ENCODE data around the gene OR6C70. TPM values are rescaled to one million over a fixed set of nuclear protein-coding genes. Genes with fewer than 3 reads are reported as not detected.
"Not testable (repeated sequence)": the region's sequence is repeated elsewhere in the genome, so short reads cannot be mapped to it uniquely, and the experiment has no call there.

Gene OR6C70
- total and polyA plus RNA-seq, 2 donors = not detected

GRCh38 chr12:55479136-55479535 is 9.2 kb upstream of the OR6C70 start:
- WGBS = 92% methylated on average over 29 of the region's 29 CpGs
- H3K9me3 ChIP-seq (ENCODE audit: control insufficient read depth in 2 of 2, insufficient read depth in 1 of 2, low read length in 1 of 2); H3K4me1 ChIP-seq (ENCODE audit: control insufficient read depth in 2 of 2, insufficient read depth in 2 of 2, low read length in 2 of 2); H3K36me3 ChIP-seq (ENCODE audit: control insufficient read depth in 2 of 2, insufficient read depth in 2 of 2, low read length in 1 of 2); H3K27me3 ChIP-seq (ENCODE audit: control insufficient read depth in 2 of 2, insufficient read depth in 1 of 2, low read length in 1 of 2); DNase-seq (ENCODE audit: low read depth in 6 of 9, low spot score in 9 of 9); H3K27ac ChIP-seq (ENCODE audit: low read depth in 1 of 2, low read length in 1 of 2); H3K4me3 ChIP-seq (ENCODE audit: low read length in 2 of 2): not testable (repeated sequence)

GRCh38 chr12:55472264-55472663 is 2.3 kb upstream of the OR6C70 start:
- H3K27me3 ChIP-seq (ENCODE audit: control insufficient read depth in 2 of 2, insufficient read depth in 1 of 2, low read length in 1 of 2) = no peaks in the 10 kb centered on the region
- H3K27ac ChIP-seq (ENCODE audit: low read depth in 1 of 2, low read length in 1 of 2) = no peak overlapping the region
- H3K4me1 ChIP-seq (ENCODE audit: control insufficient read depth in 2 of 2, insufficient read depth in 2 of 2, low read length in 2 of 2) = no peaks in the 10 kb centered on the region
- DNase-seq (ENCODE audit: low read depth in 6 of 9, low spot score in 9 of 9) = no peak
- WGBS = 97% methylated on average over 1 of the region's 1 CpG
- no peak overlapping the region for H3K4me3 ChIP-seq (ENCODE audit: low read length in 2 of 2)
- no peaks in the 10 kb centered on the region for H3K9me3 ChIP-seq (ENCODE audit: control insufficient read depth in 2 of 2, insufficient read depth in 1 of 2, low read length in 1 of 2)
- H3K36me3 ChIP-seq (ENCODE audit: control insufficient read depth in 2 of 2, insufficient read depth in 2 of 2, low read length in 1 of 2) = no peaks in the 10 kb centered on the region

- no peaks in the 10 kb centered on the region for H3K4me1 ChIP-seq (ENCODE audit: control insufficient read depth in 2 of 2, insufficient read depth in 2 of 2, low read length in 2 of 2)
- DNase-seq (ENCODE audit: low read depth in 6 of 9, low spot score in 9 of 9) = no peak
- H3K27ac ChIP-seq (ENCODE audit: low read depth in 1 of 2, low read length in 1 of 2) = no peak overlapping the region
- H3K4me3 ChIP-seq (ENCODE audit: low read length in 2 of 2) = no peak overlapping the region
- H3K36me3 ChIP-seq (ENCODE audit: control insufficient read depth in 2 of 2, insufficient read depth in 2 of 2, low read length in 1 of 2) = no peaks in the 10 kb centered on the region
- H3K9me3 ChIP-seq (ENCODE audit: control insufficient read depth in 2 of 2, insufficient read depth in 1 of 2, low read length in 1 of 2) = no peaks in the 10 kb centered on the region
- 80% methylated on average over 2 of the region's 2 CpGs for WGBS
- H3K27me3 ChIP-seq (ENCODE audit: control insufficient read depth in 2 of 2, insufficient read depth in 1 of 2, low read length in 1 of 2) = no peaks in the 10 kb centered on the region
Observed at GRCh38 chr12:55469291-55469690, 647 bp downstream of the OR6C70 start.

- Histone ChIP-seq H3K36me3 (ENCODE audit: control insufficient read depth in 2 of 2, insufficient read depth in 2 of 2, low read length in 1 of 2) (no peaks in the 10 kb centered on the region), H3K27me3 (ENCODE audit: control insufficient read depth in 2 of 2, insufficient read depth in 1 of 2, low read length in 1 of 2) (no peaks in the 10 kb centered on the region), H3K4me3 (ENCODE audit: low read length in 2 of 2) (no peak overlapping the region), H3K4me1 (ENCODE audit: control insufficient read depth in 2 of 2, insufficient read depth in 2 of 2, low read length in 2 of 2) (no peaks in the 10 kb centered on the region), H3K9me3 (ENCODE audit: control insufficient read depth in 2 of 2, insufficient read depth in 1 of 2, low read length in 1 of 2) (no peaks in the 10 kb centered on the region), H3K27ac (ENCODE audit: low read depth in 1 of 2, low read length in 1 of 2) (no peak overlapping the region)
- DNase-seq (ENCODE audit: low read depth in 6 of 9, low spot score in 9 of 9) = no peak
- 59% methylated on average over 2 of the region's 2 CpGs for WGBS
Observed at GRCh38 chr12:55467836-55468235, 2.1 kb downstream of the OR6C70 start.

GRCh38 chr12:55464926-55465325 is 5.0 kb downstream of the OR6C70 start:
- 98% methylated on average over 1 of the region's 1 CpG for WGBS
- H3K27me3 ChIP-seq (ENCODE audit: control insufficient read depth in 2 of 2, insufficient read depth in 1 of 2, low read length in 1 of 2); H3K4me1 ChIP-seq (ENCODE audit: control insufficient read depth in 2 of 2, insufficient read depth in 2 of 2, low read length in 2 of 2); H3K9me3 ChIP-seq (ENCODE audit: control insufficient read depth in 2 of 2, insufficient read depth in 1 of 2, low read length in 1 of 2); H3K4me3 ChIP-seq (ENCODE audit: low read length in 2 of 2); H3K36me3 ChIP-seq (ENCODE audit: control insufficient read depth in 2 of 2, insufficient read depth in 2 of 2, low read length in 1 of 2); H3K27ac ChIP-seq (ENCODE audit: low read depth in 1 of 2, low read length in 1 of 2); DNase-seq (ENCODE audit: low read depth in 6 of 9, low spot score in 9 of 9): not testable (repeated sequence)

GRCh38 chr12:55448825-55449224 is 21.1 kb downstream of the OR6C70 start:
- no peak overlapping the region for H3K27ac ChIP-seq (ENCODE audit: low read depth in 1 of 2, low read length in 1 of 2)
- DNase-seq (ENCODE audit: low read depth in 6 of 9, low spot score in 9 of 9) = no peak
- H3K4me3 ChIP-seq (ENCODE audit: low read length in 2 of 2) = no peak overlapping the region
- H3K4me1 ChIP-seq (ENCODE audit: control insufficient read depth in 2 of 2, insufficient read depth in 2 of 2, low read length in 2 of 2) = no peaks in the 10 kb centered on the region
- H3K27me3 ChIP-seq (ENCODE audit: control insufficient read depth in 2 of 2, insufficient read depth in 1 of 2, low read length in 1 of 2) = no peaks in the 10 kb centered on the region
- H3K9me3 ChIP-seq (ENCODE audit: control insufficient read depth in 2 of 2, insufficient read depth in 1 of 2, low read length in 1 of 2) = no peaks in the 10 kb centered on the region
- H3K36me3 ChIP-seq (ENCODE audit: control insufficient read depth in 2 of 2, insufficient read depth in 2 of 2, low read length in 1 of 2) = no peaks in the 10 kb centered on the region

GRCh38 chr12:55446326-55446725 is 23.6 kb downstream of the OR6C70 start:
- DNase-seq (ENCODE audit: low read depth in 6 of 9, low spot score in 9 of 9) = no peak
- whole genome bisulfite sequencing = 94% methylated on average over 5 of the region's 5 CpGs

GRCh38 chr12:55445357-55445756 is 24.6 kb downstream of the OR6C70 start:
- no peak overlapping the region for H3K4me3 ChIP-seq (ENCODE audit: low read length in 2 of 2)
- DNase-seq (ENCODE audit: low read depth in 6 of 9, low spot score in 9 of 9) = no peak
- H3K9me3 ChIP-seq (ENCODE audit: control insufficient read depth in 2 of 2, insufficient read depth in 1 of 2, low read length in 1 of 2) = no peaks in the 10 kb centered on the region
- H3K36me3 ChIP-seq (ENCODE audit: control insufficient read depth in 2 of 2, insufficient read depth in 2 of 2, low read length in 1 of 2) = no peaks in the 10 kb centered on the region
- 96% methylated on average over 1 of the region's 1 CpG for WGBS
- no peaks in the 10 kb centered on the region for H3K4me1 ChIP-seq (ENCODE audit: control insufficient read depth in 2 of 2, insufficient read depth in 2 of 2, low read length in 2 of 2)
- H3K27ac ChIP-seq (ENCODE audit: low read depth in 1 of 2, low read length in 1 of 2) = no peak overlapping the region
- H3K27me3 ChIP-seq (ENCODE audit: control insufficient read depth in 2 of 2, insufficient read depth in 1 of 2, low read length in 1 of 2) = no peaks in the 10 kb centered on the region

More at GRCh38 chr12:55446326-55446725, 23.6 kb downstream of the OR6C70 start:
- no peaks in the 10 kb centered on the region for H3K9me3 ChIP-seq (ENCODE audit: control insufficient read depth in 2 of 2, insufficient read depth in 1 of 2, low read length in 1 of 2)
- no peaks in the 10 kb centered on the region for H3K36me3 ChIP-seq (ENCODE audit: control insufficient read depth in 2 of 2, insufficient read depth in 2 of 2, low read length in 1 of 2)
- H3K4me3 ChIP-seq (ENCODE audit: low read length in 2 of 2) = no peak overlapping the region
- H3K27me3 ChIP-seq (ENCODE audit: control insufficient read depth in 2 of 2, insufficient read depth in 1 of 2, low read length in 1 of 2) = no peaks in the 10 kb centered on the region
- H3K4me1 ChIP-seq (ENCODE audit: control insufficient read depth in 2 of 2, insufficient read depth in 2 of 2, low read length in 2 of 2) = no peaks in the 10 kb centered on the region
- H3K27ac ChIP-seq (ENCODE audit: low read depth in 1 of 2, low read length in 1 of 2) = no peak overlapping the region

GRCh38 chr12:55443776-55444175 is 26.2 kb downstream of the OR6C70 start, which contains the start of gene OR6C2:
OR6C2 (plus strand) TSS chr12:55444076; CDS start chr12:55452214, 8,138 bp downstream.
- WGBS = 30% methylated on average over 2 of the region's 2 CpGs
- no peak within 1 kb of the TSS for H3K27ac ChIP-seq (ENCODE audit: low read depth in 1 of 2, low read length in 1 of 2)
- H3K27me3 ChIP-seq (ENCODE audit: control insufficient read depth in 2 of 2, insufficient read depth in 1 of 2, low read length in 1 of 2) = no peaks in the 10 kb centered on the region
- no peak for DNase-seq (ENCODE audit: low read depth in 6 of 9, low spot score in 9 of 9)
- H3K9me3 ChIP-seq (ENCODE audit: control insufficient read depth in 2 of 2, insufficient read depth in 1 of 2, low read length in 1 of 2) = no peaks in the 10 kb centered on the region
- H3K4me1 ChIP-seq (ENCODE audit: control insufficient read depth in 2 of 2, insufficient read depth in 2 of 2, low read length in 2 of 2) = no peaks in the 10 kb centered on the region
- no peaks in the 10 kb centered on the region for H3K36me3 ChIP-seq (ENCODE audit: control insufficient read depth in 2 of 2, insufficient read depth in 2 of 2, low read length in 1 of 2)
- no peak within 1 kb of the TSS for H3K4me3 ChIP-seq (ENCODE audit: low read length in 2 of 2)

- H3K9me3 ChIP-seq (ENCODE audit: control insufficient read depth in 2 of 2, insufficient read depth in 1 of 2, low read length in 1 of 2); H3K4me3 ChIP-seq (ENCODE audit: low read length in 2 of 2); H3K4me1 ChIP-seq (ENCODE audit: control insufficient read depth in 2 of 2, insufficient read depth in 2 of 2, low read length in 2 of 2); H3K27me3 ChIP-seq (ENCODE audit: control insufficient read depth in 2 of 2, insufficient read depth in 1 of 2, low read length in 1 of 2); H3K27ac ChIP-seq (ENCODE audit: low read depth in 1 of 2, low read length in 1 of 2); H3K36me3 ChIP-seq (ENCODE audit: control insufficient read depth in 2 of 2, insufficient read depth in 2 of 2, low read length in 1 of 2); DNase-seq (ENCODE audit: low read depth in 6 of 9, low spot score in 9 of 9): not testable (repeated sequence)
- WGBS = 73% methylated on average over 5 of the region's 5 CpGs
Observed at GRCh38 chr12:55441233-55441632, 28.7 kb downstream of the OR6C70 start.

Measured in thymus (tissue), 11 donors.